ENCODE results near the gene ARHGAP5.

Gene ARHGAP5

GRCh38 chr14:32077081-32078022 lies at the start of gene ARHGAP5:
Gene ARHGAP5, plus strand, starts transcription at chr14:32077304. Its CDS starts 13,366 bp downstream, at chr14:32090670.
- no peak for DNase-seq (ENCODE audit: low spot score)
- FAIRE-seq = no peak

GRCh38 chr14:32028599-32028998 lies 48.5 kb upstream of the ARHGAP5 start:
- FAIRE-seq = peak; percentile 55
- peak; percentile 53 for DNase-seq (ENCODE audit: low spot score)

GRCh38 chr14:32033543-32033942 lies 43.6 kb upstream of the ARHGAP5 start:
- FAIRE-seq (no peak), DNase-seq (ENCODE audit: low spot score) (no peak)

- no peak for FAIRE-seq
- DNase-seq (ENCODE audit: low spot score) = no peak
Observed at GRCh38 chr14:32038876-32039275, 38.2 kb upstream of the ARHGAP5 start.

- DNase-seq (ENCODE audit: low spot score) = no peak
- no peak for FAIRE-seq
Observed at GRCh38 chr14:32039401-32040030, 37.6 kb upstream of the ARHGAP5 start.

- no peak for DNase-seq (ENCODE audit: low spot score)
- no peak for FAIRE-seq
Observed at GRCh38 chr14:32043624-32044023, 33.5 kb upstream of the ARHGAP5 start.

- FAIRE-seq (no peak), DNase-seq (ENCODE audit: low spot score) (no peak)
Observed at GRCh38 chr14:32044454-32044853, 32.6 kb upstream of the ARHGAP5 start.

- DNase-seq (ENCODE audit: low spot score) = peak; percentile 31
- FAIRE-seq = peak; percentile 79
Observed at GRCh38 chr14:32047791-32048190, 29.3 kb upstream of the ARHGAP5 start.

- no peak for FAIRE-seq
- no peak for DNase-seq (ENCODE audit: low spot score)
Observed at GRCh38 chr14:32049361-32050088, 27.6 kb upstream of the ARHGAP5 start.

- FAIRE-seq = no peak
- DNase-seq (ENCODE audit: low spot score) = no peak
Observed at GRCh38 chr14:32050878-32051277, 26.2 kb upstream of the ARHGAP5 start.

GRCh38 chr14:32054536-32054935 lies 22.6 kb upstream of the ARHGAP5 start:
- DNase-seq (ENCODE audit: low spot score) (no peak), FAIRE-seq (no peak)

GRCh38 chr14:32055175-32055574 lies 21.9 kb upstream of the ARHGAP5 start:
- DNase-seq (ENCODE audit: low spot score) (no peak), FAIRE-seq (no peak)

GRCh38 chr14:32059702-32060101 lies 17.4 kb upstream of the ARHGAP5 start:
- FAIRE-seq (no peak), DNase-seq (ENCODE audit: low spot score) (no peak)

- FAIRE-seq = no peak
Observed at GRCh38 chr14:32064931-32065330, 12.2 kb upstream of the ARHGAP5 start.

GRCh38 chr14:32068708-32069107 lies 8.4 kb upstream of the ARHGAP5 start:
- no peak for DNase-seq (ENCODE audit: low spot score)
- no peak for FAIRE-seq

More at GRCh38 chr14:32064931-32065330, 12.2 kb upstream of the ARHGAP5 start:
- DNase-seq (ENCODE audit: low spot score) = no peak

- DNase-seq (ENCODE audit: low spot score) (no peak), FAIRE-seq (no peak)
Observed at GRCh38 chr14:32070282-32070681, 6.8 kb upstream of the ARHGAP5 start.

- no peak for DNase-seq (ENCODE audit: low spot score)
- FAIRE-seq = no peak
Observed at GRCh38 chr14:32072676-32073075, 4.4 kb upstream of the ARHGAP5 start.

GRCh38 chr14:32073537-32074189 lies 3.4 kb upstream of the ARHGAP5 start:
- FAIRE-seq (peak; percentile 80), DNase-seq (ENCODE audit: low spot score) (peak; percentile 41)

GRCh38 chr14:32074887-32075572 lies 2.1 kb upstream of the ARHGAP5 start:
- DNase-seq (ENCODE audit: low spot score) (no peak), FAIRE-seq (no peak)

GRCh38 chr14:32075672-32076277 lies 1.3 kb upstream of the ARHGAP5 start:
- FAIRE-seq (no peak), DNase-seq (ENCODE audit: low spot score) (no peak)
